ENCODE data around the gene MTRF1. TPM values are rescaled to one million over a fixed set of nuclear protein-coding genes. Genes with fewer than 3 reads are reported as not detected.
A peak's percentile ranks its signal among the peaks of the same experiment; 100 is the strongest.

Gene MTRF1
- total RNA-seq, 4 donors from 2014 or later = 7.0 to 12.9 (median 7.6) TPM

- peaks cover 19% of the 10 kb centered on the region for H3K4me1 ChIP-seq
- no peaks in the 10 kb centered on the region for H3K36me3 ChIP-seq
- no peak overlapping the region for H3K4me3 ChIP-seq
- no peak for DNase-seq (ENCODE audit: low spot score in 2 of 2)
- no peaks in the 10 kb centered on the region for H3K27me3 ChIP-seq
- no peak for TF ChIP-seq POLR2A (IDR thresholded peaks at IDR 0.05)
- TF ChIP-seq POLR2AphosphoS5 (IDR thresholded peaks at IDR 0.05) = no peak
- no peak for TF ChIP-seq EP300 (IDR thresholded peaks at IDR 0.05)
- no peak for TF ChIP-seq CTCF (IDR thresholded peaks at IDR 0.05)
- H3K9me3 ChIP-seq = no peaks in the 10 kb centered on the region
- 72% methylated on average over 2 of the region's 2 CpGs for WGBS
- no peak overlapping the region for H3K27ac ChIP-seq
Observed at GRCh38 chr13:41196620-41197019, 66.8 kb downstream of the MTRF1 start.

GRCh38 chr13:41196011-41196410 is 67.4 kb downstream of the MTRF1 start:
- TF ChIP-seq POLR2A (IDR thresholded peaks at IDR 0.05) = no peak

GRCh38 chr13:41193919-41194824 is 69.2 kb downstream of the MTRF1 start, which contains the start of gene KBTBD7:
Gene KBTBD7, minus strand, starts transcription at chr13:41194569. Its CDS starts 312 bp downstream, at chr13:41194257.
- Histone ChIP-seq H3K4me1 (peaks cover 24% of the 10 kb centered on the region), H3K27me3 (no peaks in the 10 kb centered on the region), H3K4me3 (peak within 1 kb of the TSS; percentile 83), H3K27ac (peak within 1 kb of the TSS; percentile 88), H3K9me3 (no peaks in the 10 kb centered on the region), H3K36me3 (no peaks in the 10 kb centered on the region)
- WGBS = 21% methylated on average over 29 of the region's 66 CpGs
- no peak for TF ChIP-seq CTCF (IDR thresholded peaks at IDR 0.05)
- TF ChIP-seq EP300 (IDR thresholded peaks at IDR 0.05) = no peak
- peak in 1 of 2 donors; percentile 77 for TF ChIP-seq POLR2A (IDR thresholded peaks at IDR 0.05)
- peak in 1 of 3 donors; percentile 80 for TF ChIP-seq POLR2AphosphoS5 (IDR thresholded peaks at IDR 0.05)
- peak; percentile 94 for DNase-seq (ENCODE audit: low spot score in 2 of 2)

More at GRCh38 chr13:41196011-41196410, 67.4 kb downstream of the MTRF1 start:
- Histone ChIP-seq H3K36me3 (no peaks in the 10 kb centered on the region), H3K4me1 (peaks cover 21% of the 10 kb centered on the region), H3K27me3 (no peaks in the 10 kb centered on the region), H3K9me3 (no peaks in the 10 kb centered on the region), H3K27ac (no peak overlapping the region), H3K4me3 (no peak overlapping the region)
- no peak for DNase-seq (ENCODE audit: low spot score in 2 of 2)

- no peaks in the 10 kb centered on the region for H3K36me3 ChIP-seq
- DNase-seq (ENCODE audit: low spot score in 2 of 2) = no peak
- peak overlapping the region; percentile 83 for H3K4me3 ChIP-seq
- peaks cover 24% of the 10 kb centered on the region for H3K4me1 ChIP-seq
- H3K9me3 ChIP-seq = no peaks in the 10 kb centered on the region
- 96% methylated on average over 17 of the region's 18 CpGs for WGBS
- TF ChIP-seq POLR2A (IDR thresholded peaks at IDR 0.05) (no peak), POLR2AphosphoS5 (IDR thresholded peaks at IDR 0.05) (no peak), CTCF (IDR thresholded peaks at IDR 0.05) (no peak), EP300 (IDR thresholded peaks at IDR 0.05) (no peak)
- H3K27ac ChIP-seq = peak overlapping the region; percentile 88
- no peaks in the 10 kb centered on the region for H3K27me3 ChIP-seq
Observed at GRCh38 chr13:41193469-41193868, 69.9 kb downstream of the MTRF1 start.

GRCh38 chr13:41188584-41188983 is 74.8 kb downstream of the MTRF1 start:
- H3K4me3 ChIP-seq = no peak overlapping the region
- H3K4me1 ChIP-seq = peaks cover 16% of the 10 kb centered on the region
- no peaks in the 10 kb centered on the region for H3K27me3 ChIP-seq
- 95% methylated on average over 6 of the region's 6 CpGs for WGBS
- no peaks in the 10 kb centered on the region for H3K36me3 ChIP-seq
- no peaks in the 10 kb centered on the region for H3K9me3 ChIP-seq
- DNase-seq (ENCODE audit: low spot score in 2 of 2) = no peak
- TF ChIP-seq POLR2AphosphoS5 (IDR thresholded peaks at IDR 0.05) = no peak
- TF ChIP-seq CTCF (IDR thresholded peaks at IDR 0.05) = no peak
- TF ChIP-seq POLR2A (IDR thresholded peaks at IDR 0.05) = no peak
- TF ChIP-seq EP300 (IDR thresholded peaks at IDR 0.05) = no peak
- no peak overlapping the region for H3K27ac ChIP-seq

All from suprapubic skin (tissue), 4 donors.